Mucosa of descending colon (tissue), 3 donors: ENCODE data around the gene MUC4. TPM values are rescaled to one million over a fixed set of nuclear protein-coding genes. Genes with fewer than 3 reads are reported as not detected.
A peak's percentile ranks its signal among the peaks of the same experiment; 100 is the strongest.
"Not testable (repeated sequence)": the region's sequence is repeated elsewhere in the genome, so short reads cannot be mapped to it uniquely, and the experiment has no call there.

ENCODE experiments used
- ATAC-seq: fragments of 200-7000 bp; cut with Tn5 transposase; one replicate; pipeline ENCODE4 v1.9.1; 2020; ENCODE audit warnings: mild to moderate bottlenecking, moderate library complexity
- DNase-seq, 3 donors: peaks; one replicate each; pipeline ENCODE4 v3.0.0-alpha.2; 2020
- H3K36me3 ChIP-seq: fragments of 200-600 bp; one replicate; pipeline ENCODE4 v1.8.0; 2021; ENCODE audit warnings: low read depth, mild to moderate bottlenecking
- H3K4me1 ChIP-seq: fragments of 200-600 bp; one replicate; pipeline ENCODE4 v1.8.0; 2021; ENCODE audit warnings: low read depth, mild to moderate bottlenecking
- H3K4me3 ChIP-seq: fragments of 200-600 bp; one replicate; pipeline ENCODE4 v1.8.0; 2021; ENCODE audit warnings: mild to moderate bottlenecking
- H3K9me3 ChIP-seq: fragments of 200-600 bp; one replicate; pipeline ENCODE4 v1.8.0; 2021; ENCODE audit warnings: mild to moderate bottlenecking
- CTCF ChIP-seq: fragments of 200-600 bp; IDR thresholded peaks from one replicate; pipeline ENCODE4 v1.8.0; 2022; ENCODE audit warnings: antibody characterized with exemption, mild to moderate bottlenecking
- intact Hi-C, 2 donors: fragments of 100-400 bp; cut with DNase I in 1 of 2; cut with micrococcal nuclease in 1 of 2; formaldehyde crosslinking; loops; one replicate each; pipeline versions ENCODE4 v1.11.0 to v1.11.1; 2022; cut with DNase I, micrococcal nuclease
- total RNA-seq, 3 donors: library from RNA; stranded (reverse); fragmentation: NEBNext Ultra II Directional in 2 of 3; extraction: Animal tissue kit (Norgen Biotek cat#: 25700) in 2 of 3; gene quantifications; one replicate each; pipeline versions ENCODE4 v1.2.1 to v1.2.4, GENCODE V29; 2021 to 2023
- donor health status: DM: no; HTN: no; CAD: no; lungs with moderate emphysema.
- donor health status: DM: no; HTN: no; CAD: no.
- donor health status: DM: no; HTN: yes; CAD: no.

The MUC4 gene
- total RNA-seq, 3 donors from 2014 or later = 170 to 415 (median 318) TPM

DNA sequence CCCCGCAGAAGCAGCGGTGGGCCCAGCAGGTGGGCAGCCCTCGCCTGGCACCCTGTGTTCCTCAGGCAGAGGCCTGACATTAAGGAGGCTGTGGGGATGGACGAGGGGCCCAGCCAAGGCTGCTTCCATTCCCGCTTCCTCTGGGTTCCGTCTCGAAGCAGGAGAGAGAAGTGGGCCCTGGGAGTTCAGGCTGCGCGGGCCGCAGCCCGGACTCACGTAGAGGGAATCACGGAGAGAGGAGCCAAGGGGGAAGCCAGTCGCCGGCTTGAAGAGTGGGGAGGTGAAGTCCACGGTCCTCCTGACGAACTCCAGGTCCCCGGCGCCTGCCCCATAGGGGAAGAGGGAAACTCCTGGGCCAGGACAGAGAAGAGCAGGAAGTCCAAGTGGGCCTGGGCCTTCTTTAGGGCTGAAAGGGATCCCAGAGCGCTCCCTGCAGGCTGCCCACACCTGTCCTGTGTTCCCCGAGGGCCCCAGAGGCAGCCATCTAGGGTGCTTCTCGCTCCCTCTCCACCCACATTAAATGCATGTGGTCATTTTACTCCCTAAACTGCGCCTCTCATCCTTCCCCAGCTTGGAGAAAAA lies 37.7 kb downstream of the MUC4 start:
- ATAC-seq (peak; percentile 7), DNase-seq (peak in 1 of 3 donors; percentile 17)
- no peaks in the 10 kb centered on the region for H3K36me3 ChIP-seq
- H3K4me3 ChIP-seq = no peak overlapping the region
- intact Hi-C loops = no loop called here
- H3K4me1 ChIP-seq = no peaks in the 10 kb centered on the region
- H3K9me3 ChIP-seq = no peaks in the 10 kb centered on the region
- no peak for TF ChIP-seq CTCF

DNA sequence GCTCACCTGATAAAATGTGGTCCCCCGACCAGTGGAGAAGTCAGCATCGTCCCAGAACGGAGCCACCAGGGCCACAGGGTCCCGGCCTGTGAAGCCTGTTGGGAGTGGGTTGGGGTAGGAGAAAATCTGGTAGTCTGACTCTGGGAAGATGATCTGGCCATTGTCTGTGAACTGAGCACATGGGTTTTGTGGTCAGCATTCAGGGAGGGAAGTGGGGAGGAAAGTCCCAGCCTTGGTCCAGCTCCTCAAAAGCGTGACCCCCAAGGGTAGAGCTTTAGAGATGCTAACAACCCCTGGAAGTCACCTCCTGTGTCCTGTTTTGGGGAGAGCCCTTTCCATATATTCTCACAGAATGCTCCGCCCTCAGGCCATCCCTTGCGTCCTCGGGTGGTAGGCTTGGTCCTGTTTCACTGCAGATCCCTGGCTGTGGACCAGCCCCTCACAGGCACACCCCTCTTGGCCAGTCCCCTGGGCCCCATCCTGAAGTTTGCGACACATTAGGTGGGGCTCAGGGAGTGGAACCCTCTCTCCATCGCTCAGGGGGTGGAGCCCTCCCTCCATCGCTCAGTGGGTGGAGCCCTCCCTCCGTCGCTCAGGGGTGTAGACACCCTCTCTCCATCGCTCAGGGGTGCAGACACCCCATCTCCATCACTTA lies 40.0 kb downstream of the MUC4 start:
- peak in 1 of 3 donors; percentile 24 for DNase-seq
- H3K4me1 ChIP-seq = no peaks in the 10 kb centered on the region
- no peaks in the 10 kb centered on the region for H3K9me3 ChIP-seq
- no peaks in the 10 kb centered on the region for H3K36me3 ChIP-seq
- no peak for TF ChIP-seq CTCF
- no peak overlapping the region for H3K4me3 ChIP-seq
- ATAC-seq = peak; percentile 37
- intact Hi-C loops = no loop called here

- ATAC-seq = peak; percentile 2
- H3K36me3 ChIP-seq, H3K4me3 ChIP-seq, H3K9me3 ChIP-seq, intact Hi-C loops, H3K4me1 ChIP-seq: not testable (repeated sequence)
- DNase-seq = peak in 1 of 3 donors; percentile 15
These were observed 40.7 kb downstream of the MUC4 start for GRCh38 chr3:195770841-195771645.

DNA sequence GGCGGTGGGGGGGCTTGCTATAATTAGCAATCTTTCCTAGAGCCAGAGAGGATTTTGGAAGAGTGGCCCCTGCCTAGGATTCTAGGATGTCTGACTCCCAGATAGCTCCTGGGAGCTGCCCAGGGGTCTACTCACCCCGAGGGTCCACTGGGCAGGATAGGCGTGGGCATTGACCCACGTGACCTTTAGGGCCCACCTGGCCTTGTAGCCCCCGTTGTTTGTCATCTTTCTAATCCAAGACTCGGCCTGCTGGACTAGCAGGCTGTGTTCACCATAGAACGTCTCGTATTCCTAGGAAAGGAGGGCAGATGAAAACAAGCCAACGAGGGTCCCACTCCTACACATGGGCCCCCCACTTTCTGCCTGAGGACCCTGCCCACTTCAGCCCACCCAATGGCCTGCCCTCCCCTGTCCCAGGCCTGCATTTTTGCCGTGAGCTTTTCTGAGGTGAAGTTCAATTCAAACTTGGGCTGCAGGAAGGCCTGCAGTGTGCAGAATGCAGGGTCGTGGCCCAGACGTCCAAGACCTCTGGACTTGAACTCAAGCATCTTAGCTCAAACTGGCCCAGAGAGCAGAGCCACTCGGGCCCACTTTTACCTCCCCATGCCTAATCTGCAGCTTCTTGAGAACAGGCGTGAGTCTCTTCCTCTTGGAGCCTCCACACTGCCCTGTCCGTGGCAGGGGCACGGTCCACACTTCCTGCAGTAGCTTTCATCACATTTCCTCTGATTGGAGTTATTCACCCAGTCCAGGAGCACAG lies 41.5 kb downstream of the MUC4 start:
- intact Hi-C loops = no loop called here
- H3K4me3 ChIP-seq = no peak overlapping the region
- no peak for ATAC-seq

GRCh38 chr3:195769551-195769950 lies 42.2 kb downstream of the MUC4 start:
- H3K4me3 ChIP-seq = no peak overlapping the region
- TF ChIP-seq CTCF = no peak
- ATAC-seq (no peak), DNase-seq (no peak)
- intact Hi-C loops = no loop called here
- no peaks in the 10 kb centered on the region for H3K4me1 ChIP-seq
- H3K36me3 ChIP-seq = no peaks in the 10 kb centered on the region
- no peaks in the 10 kb centered on the region for H3K9me3 ChIP-seq

More for the DNA sequence above, 41.5 kb downstream of the MUC4 start:
- no peaks in the 10 kb centered on the region for H3K9me3 ChIP-seq
- no peaks in the 10 kb centered on the region for H3K36me3 ChIP-seq
- no peaks in the 10 kb centered on the region for H3K4me1 ChIP-seq
- no peak for TF ChIP-seq CTCF
- no peak for DNase-seq
